SIG-M5 (cell line): ENCODE data around the gene IGBP1.
"Not testable (repeated sequence)": the region's sequence is repeated elsewhere in the genome, so short reads cannot be mapped to it uniquely, and the experiment has no call there.

ENCODE experiments used
- DNase-seq: peaks from one replicate; lab custom pipeline; 2025; lab: John Stamatoyannopoulos, UW

Gene IGBP1

DNA sequence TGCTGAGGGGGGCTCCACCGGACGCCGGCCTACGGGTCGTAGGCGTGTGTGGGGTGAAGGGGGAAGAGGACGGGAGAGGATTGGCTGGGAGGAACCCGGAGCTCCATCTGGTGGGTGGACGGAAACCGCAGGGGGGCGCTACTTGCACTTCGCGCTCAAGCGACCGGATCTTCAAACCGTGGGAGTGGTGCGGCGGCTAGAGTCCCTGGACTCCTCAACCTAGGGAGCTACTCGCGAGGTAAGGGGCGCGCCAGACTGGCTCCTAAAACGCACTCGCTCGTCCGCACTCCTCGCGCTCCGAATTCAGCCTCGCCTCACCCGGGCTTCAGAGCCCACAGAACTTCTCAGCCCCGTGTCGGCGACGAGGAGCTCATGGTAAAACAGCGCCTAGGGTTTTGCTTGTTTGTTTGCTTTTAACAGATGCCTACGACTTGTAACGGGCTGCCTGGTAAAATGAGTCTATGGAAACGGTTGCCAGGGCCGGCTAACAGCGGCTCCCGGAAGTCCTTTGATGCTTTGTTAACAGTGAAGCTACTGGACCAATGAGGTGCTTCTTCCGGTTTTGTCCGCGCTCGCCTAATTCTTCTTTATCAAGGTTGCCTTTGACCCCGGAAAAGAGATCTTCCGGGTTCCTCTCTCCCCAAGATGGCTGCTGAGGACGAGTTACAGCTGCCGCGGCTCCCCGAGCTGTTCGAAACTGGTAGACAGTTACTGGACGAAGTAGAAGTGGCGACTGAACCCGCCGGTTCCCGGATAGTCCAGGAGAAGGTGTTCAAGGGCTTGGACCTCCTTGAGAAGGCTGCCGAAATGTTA is at the start of gene IGBP1:
Gene IGBP1, plus strand, starts transcription at position 145 of the 813 bp plus-strand sequence. Its CDS starts 501 bp downstream, at position 646.
- peak; percentile 86 for DNase-seq

DNA sequence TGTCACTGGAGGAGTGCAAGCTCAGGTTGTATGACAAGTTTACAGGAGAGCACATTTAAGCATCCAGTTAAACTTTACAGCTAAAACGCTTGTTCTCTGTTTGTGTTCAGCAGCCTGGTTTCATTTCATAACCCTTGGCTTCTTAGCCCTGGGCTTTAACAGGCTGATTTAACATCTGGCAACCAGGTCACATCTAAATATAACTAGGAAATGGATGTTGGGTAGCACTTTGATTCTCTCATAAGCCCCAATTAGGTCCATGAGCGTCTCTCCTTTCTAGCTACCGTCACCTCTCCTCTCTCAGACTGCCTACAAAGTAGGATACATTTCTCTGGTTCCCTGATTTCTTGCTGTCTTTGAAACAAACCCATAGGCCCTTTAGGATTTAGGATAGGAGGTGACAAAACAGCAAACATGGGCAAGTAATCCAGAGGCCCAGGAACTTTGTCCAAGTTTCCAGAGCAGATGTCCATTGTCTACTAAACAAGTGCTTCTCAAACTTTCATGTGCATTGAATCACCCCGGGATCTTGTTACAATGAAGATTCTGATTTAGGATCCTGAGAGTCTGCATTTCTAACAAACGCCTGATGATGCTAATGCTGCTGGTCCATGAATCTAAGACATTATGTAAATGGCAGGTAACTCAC is 48.5 kb upstream of the IGBP1 start:
- DNase-seq = no peak

GRCh38 chrX:70087857-70088630 is 45.2 kb upstream of the IGBP1 start:
- no peak for DNase-seq

DNA sequence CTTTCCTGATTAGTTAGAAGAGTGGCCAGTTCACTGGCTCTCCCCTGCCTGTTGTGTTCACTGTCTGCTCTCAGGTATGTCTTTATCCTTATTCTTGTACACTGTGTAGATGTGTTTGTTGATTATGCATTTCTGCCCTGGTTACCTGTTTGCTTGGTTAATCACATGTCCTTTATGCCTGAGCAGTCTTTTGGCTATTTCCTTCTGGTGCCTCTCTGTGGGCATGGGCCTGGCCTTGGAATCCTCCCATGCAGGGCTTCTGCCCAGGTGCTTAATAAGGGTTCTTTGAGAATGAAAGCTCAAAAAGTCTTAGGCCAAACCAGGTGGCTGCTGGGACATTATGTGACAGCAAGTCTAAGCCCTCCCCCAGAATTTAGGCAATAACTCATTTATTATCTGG is 44.5 kb upstream of the IGBP1 start:
- DNase-seq = no peak

- DNase-seq = no peak
These were observed 43.5 kb upstream of the IGBP1 start for GRCh38 chrX:70089604-70090297.

GRCh38 chrX:70092247-70092646 is 41.0 kb upstream of the IGBP1 start:
- DNase-seq = no peak

- no peak for DNase-seq
These were observed 37.2 kb upstream of the IGBP1 start for GRCh38 chrX:70096052-70096451.

DNA sequence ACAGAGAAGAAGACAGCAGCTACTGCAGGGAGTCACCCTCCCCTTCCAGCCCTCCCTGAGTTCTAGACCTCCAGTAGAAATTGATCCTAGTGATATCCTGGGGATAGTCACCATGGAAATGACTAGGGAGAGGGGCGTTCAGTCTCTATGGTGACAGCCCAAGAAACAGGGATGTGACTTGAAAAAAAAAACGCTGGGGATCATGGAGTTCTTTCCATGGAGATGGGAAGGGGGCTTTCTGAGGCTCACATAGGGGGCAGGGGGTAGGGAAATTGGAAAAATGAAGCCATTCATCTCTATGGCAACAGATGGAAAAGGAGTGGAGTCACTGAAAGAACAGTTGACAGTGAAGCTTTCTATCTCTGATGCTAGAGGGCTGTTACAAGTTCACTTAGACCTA is 28.0 kb upstream of the IGBP1 start:
- no peak for DNase-seq

GRCh38 chrX:70111436-70112026 is 21.7 kb upstream of the IGBP1 start:
- DNase-seq = not testable (repeated sequence)

DNA sequence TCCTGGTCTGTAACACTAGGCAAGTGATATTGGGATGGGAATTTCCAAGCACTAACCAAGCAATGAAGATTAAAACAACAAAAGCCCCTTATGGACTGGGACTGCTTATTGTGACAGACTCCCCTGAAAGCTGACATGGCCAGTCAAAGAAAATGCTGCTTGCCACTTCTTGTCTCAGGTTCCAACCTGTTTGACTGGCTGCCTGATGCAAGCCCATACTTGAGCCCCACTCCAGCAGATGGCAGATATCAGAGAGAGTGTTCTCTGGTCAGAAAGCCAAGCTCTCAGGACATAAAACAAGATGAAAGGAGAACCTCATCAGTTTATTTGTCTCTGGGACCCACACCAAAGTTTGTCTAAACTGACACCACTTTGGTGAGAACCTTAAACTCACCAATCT is 15.5 kb upstream of the IGBP1 start:
- no peak for DNase-seq

DNA sequence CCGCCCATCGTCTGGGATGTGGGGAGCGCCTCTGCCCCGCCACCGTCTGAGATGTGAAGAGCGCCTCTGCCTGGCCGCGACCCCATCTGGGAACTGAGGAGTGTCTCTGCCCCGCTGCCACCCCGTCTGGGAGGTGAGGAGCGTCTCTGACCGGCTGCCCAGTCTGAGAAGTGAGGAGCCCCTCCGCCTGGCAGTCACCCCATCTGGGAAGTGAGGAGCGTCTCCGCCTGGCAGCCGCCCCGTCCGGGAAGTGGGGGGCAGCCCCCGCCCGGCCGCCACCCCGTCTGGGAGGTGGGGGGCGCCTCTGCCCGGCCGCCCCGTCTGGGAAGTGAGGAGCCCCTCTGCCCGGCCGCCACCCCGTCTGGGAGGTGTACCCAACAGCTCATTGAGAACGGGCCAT is 10.2 kb upstream of the IGBP1 start:
- not testable (repeated sequence) for DNase-seq

- DNase-seq = no peak
These were observed 8.6 kb upstream of the IGBP1 start for GRCh38 chrX:70124678-70125077.

GRCh38 chrX:70128071-70128470 is 5.2 kb upstream of the IGBP1 start:
- no peak for DNase-seq

DNA sequence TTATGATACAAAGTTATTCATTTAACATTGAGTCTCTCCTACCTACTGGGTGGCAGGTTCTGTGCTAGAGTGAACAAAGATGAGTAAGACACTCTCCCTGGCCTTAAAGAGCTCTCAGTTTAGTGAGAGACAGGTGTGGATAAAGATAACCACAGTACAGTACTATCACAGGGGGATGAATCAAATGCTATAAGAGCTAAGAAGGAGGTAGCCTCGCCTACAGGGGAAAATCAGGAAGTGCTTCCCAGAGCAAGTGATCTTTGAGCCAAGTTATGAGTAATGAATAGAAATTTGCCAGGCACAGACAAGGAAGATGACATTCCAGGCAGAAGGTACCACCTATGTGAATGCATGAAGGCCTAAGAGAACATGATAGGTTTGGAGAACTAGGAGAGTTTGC is 3.4 kb upstream of the IGBP1 start:
- no peak for DNase-seq

DNA sequence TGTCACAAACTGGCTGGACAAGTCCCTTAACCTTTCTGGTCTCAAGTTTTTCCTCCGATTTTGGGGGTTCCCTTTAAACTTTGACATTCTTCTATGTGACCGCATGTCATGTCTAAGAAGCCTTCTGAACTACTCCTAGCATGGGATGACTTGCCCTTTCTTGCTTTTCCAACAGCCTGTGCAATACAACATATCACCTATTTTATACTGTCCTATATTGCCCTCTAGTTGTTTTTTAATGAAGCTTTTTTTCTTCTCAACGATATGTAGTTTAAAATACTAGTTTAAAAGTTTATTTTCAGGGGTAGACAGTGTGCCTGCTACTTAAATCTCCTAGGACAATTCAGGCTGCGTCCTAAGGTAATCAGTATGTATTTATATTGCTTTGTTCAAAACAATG is 1.0 kb upstream of the IGBP1 start:
- no peak for DNase-seq

DNA sequence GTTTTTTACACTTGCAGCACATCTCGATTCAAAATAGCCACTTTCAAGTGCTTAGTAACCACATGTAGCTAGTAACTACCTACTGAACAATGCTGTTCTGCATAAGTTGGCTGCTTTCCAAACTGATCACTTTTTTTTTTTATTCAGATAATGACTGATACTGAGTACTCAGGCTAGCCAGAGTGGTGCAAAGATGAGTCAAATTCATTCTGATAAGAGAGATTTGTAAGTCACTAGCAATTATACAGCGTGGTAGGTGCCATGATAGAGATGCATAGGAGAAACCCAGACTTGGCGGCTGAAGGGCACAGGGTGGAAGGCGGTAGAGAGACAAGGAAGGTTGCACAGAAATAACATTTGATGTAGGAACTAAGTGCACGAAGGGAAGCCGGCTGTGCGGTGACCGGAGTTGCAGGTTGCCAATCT is 357 bp upstream of the IGBP1 start:
- no peak for DNase-seq

GRCh38 chrX:70134116-70134477 is 850 bp downstream of the IGBP1 start:
- no peak for DNase-seq

DNA sequence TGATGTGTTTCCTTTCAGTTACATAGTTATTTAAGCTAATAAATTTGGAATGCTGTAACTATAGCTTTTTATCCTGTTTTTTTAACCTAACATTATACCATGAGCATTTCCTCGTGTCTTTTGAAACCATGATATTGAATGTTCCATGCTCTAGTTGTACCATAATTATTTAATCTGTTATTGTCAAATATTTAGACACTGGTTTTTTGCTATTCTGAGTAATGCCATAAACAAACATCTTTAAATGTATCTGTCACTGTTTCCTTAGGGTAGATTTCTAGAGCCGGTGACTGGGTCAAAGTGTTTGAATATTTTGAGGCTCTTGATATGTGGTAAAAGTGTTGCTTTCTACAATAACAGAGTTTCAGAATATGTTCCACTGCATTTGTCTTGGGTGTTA is 5.4 kb downstream of the IGBP1 start:
- no peak for DNase-seq

DNA sequence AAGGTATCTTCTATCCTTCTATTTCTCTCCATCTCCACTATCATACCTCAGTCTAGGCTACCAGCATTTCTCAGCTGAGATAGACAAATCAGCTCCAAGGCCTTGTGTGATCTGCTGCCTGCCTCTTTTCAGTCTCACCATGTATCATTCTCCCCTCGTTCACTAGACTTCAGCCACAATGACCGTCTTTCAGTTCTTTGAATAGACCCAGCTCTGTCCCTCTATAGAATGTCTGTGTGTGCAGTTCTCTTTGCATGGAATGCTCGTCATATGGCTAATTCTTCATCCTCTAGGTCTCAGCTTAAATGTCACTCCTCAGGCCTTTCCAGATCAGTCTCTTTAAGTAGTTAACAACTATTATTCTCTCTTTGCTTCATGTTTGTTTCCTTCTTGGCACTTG is 6.5 kb downstream of the IGBP1 start:
- no peak for DNase-seq

GRCh38 chrX:70141373-70141772 is 8.1 kb downstream of the IGBP1 start:
- DNase-seq = no peak

DNA sequence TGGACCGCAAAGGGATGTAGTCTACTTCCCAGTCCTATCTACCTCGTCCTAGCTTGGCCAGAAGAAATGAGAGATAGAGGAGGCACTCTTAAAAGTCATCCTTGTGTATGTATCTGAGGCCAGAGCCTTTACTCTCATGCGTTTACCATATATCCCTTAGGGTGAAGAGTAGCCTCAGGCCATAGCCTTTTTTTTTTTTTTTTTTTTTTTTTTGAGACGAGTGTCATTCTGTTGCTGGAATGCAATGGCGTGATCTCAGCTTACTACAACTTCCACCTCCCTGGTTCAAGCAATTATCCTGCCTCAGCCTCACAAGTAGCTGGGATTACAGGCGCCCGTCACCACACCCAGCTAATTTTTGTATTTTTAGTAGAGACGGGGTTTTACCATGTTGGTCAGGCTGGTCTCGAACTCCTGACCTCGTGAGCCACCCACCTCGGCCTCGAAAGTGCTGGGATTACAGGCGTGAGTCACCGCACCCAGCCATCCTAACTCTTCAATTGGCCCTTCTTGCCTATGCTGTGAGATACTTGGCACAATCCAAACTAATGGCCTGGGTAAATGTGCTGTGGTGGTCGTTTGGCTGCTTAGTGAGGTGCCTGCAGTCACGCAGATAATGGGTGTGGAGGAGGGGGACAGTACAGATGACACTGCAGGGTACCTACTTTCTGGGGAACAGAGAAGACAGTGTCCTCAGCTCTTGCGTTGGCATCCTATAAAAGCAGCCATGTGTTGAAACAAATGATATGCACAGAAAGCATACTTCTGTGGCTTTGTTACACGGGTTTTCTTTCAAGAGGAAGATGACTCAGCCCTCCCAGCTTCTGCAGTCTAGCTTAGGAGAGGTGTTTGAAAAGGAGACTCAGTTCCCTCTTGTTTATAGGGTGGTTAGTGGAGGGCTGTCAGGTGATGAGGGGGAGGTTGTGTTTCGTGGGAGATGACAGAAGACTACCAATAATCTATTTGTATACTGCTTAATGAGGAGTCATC is 33.6 kb downstream of the IGBP1 start:
- DNase-seq = no peak
